NCI-H146 treated with DMSO at 0.1 percent for 48 hours (cell line): ENCODE results near the gene SNAI3.

ENCODE experiments used
- DNase-seq: peaks from one replicate; lab custom pipeline; 2025; ENCODE audit not compliant: unreplicated experiment; lab: John Stamatoyannopoulos, UW

The SNAI3 gene

DNA sequence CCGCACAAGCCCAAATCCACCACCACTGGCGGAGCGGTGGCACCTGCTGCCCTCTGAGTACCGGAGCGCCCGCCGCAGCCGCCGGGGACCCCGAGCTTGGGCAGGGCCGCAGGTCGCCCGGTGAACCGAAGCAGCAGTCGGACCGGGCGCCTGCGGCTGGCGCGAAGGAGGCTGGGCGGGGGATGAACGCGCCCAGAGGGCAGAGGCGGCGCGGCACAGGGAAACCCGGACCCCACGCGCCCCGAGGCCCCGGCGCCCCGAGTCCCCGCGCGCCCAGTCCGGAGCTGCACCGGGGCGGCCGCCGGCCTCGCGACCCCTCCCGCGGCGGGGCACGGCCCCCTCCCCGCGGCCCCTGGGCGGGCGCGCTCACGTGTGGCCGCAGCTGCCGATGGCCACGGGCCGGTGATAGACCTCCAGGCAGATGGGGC is 19.5 kb upstream of the SNAI3 start:
- no peak for DNase-seq

DNA sequence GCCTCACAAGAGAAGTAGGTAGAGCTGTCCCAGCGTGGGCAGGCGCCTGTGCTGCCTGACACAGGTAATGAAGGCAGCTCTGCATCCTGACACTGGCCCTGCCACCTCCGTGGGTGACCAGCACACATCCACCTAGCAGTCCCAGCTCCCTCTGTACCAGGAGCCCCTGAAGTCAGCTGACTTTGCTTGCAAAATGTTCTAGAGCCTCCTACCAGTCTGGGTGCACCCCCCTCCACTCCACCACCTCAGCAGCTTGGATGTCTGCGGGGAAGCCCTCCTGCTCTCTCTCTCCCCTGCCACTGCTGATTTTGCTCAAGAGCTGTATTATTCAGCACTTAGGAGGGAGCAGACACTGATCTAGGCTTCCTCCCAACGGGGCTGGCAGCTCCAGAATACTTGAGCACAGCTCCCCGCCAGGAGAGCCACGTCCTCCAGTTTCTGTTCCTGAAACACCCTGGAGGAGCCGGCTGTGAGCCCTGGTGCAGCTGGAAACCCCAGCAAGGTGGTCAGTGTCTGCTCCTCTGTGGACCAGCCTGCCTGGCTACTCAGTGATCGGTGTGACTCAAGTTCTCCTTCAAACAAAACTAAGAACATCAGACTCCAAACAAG is 18.9 kb upstream of the SNAI3 start:
- DNase-seq: no peak

DNA sequence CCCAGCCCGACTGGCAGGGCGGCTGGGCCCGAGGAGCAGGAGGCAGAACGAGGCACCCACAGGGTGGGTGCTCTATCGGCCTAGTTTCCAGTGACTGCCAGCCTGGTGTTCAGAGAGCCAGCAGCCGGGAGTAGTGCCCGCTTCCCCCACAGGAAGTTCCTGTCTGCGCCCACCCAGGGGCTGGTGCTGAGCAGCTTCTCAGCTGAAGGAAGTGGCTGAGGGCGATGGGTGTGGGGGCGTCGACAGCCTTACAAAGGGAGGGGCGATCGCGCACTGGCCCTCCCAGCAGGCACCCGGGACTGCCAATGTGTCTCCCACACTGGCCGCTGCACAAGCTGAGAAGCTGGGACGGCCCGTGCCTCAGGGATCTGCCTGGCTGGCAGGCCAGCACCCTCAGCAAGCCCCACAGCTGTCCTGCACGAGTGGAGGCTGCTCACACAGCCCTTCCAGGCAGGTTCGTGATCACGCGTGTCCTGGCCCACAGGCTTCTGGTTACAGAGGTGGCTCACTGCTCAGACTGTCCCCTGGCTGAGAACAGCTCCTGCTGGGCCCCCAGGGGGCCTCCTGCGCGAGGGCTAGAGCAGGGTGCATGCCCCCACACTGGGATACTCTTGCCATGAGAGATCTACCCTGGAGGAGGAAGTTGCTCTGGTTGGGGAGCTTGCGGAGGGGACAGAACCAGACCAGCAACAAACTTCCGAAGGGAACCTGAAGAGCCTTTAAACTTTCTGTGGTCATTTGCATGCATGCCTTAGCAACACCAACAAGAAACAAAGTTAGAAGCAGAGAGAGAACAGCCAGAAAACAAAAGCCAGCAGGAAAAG is 17.4 kb upstream of the SNAI3 start:
- DNase-seq: no peak

DNA sequence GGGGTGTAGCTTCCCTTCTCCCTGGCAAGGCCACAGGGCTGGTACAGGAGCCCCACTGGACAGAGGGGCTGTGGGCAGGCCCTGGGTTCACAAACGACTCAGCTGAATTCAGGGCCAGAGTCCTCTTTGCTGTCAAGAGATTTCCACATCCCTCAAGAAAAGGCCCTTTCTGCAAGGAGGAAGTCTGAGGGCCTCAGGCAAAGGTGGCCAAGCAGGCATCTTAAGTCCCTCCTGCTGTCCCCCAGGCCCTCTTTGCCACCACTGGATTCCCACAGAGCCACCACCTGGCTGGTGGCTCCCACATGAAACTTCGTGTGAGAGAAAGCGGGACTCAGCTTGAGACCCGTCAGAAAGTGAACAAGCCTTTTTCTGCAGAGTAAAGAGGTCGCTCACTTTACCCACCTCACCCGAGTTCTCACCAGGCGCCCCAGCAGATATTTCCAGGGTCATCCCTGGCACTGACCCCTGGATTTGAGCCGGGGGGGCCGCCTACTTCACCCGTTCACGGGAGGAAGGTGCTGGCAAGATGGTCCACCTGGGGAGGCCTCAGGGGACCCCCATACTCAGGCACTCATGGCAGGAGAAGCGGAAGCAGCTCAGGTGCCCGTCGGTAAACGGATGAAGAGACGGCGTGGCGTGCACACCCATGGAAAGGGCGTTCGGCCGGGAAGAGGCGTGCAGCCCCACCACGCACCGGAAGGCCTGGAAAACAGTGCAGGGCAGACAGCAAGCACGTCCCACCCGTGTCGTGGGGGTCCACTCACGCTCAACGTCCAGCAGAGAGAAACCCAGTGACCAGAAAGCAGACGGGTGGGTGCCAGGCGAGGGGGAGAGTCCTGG is 16.3 kb upstream of the SNAI3 start:
- DNase-seq: no peak

DNA sequence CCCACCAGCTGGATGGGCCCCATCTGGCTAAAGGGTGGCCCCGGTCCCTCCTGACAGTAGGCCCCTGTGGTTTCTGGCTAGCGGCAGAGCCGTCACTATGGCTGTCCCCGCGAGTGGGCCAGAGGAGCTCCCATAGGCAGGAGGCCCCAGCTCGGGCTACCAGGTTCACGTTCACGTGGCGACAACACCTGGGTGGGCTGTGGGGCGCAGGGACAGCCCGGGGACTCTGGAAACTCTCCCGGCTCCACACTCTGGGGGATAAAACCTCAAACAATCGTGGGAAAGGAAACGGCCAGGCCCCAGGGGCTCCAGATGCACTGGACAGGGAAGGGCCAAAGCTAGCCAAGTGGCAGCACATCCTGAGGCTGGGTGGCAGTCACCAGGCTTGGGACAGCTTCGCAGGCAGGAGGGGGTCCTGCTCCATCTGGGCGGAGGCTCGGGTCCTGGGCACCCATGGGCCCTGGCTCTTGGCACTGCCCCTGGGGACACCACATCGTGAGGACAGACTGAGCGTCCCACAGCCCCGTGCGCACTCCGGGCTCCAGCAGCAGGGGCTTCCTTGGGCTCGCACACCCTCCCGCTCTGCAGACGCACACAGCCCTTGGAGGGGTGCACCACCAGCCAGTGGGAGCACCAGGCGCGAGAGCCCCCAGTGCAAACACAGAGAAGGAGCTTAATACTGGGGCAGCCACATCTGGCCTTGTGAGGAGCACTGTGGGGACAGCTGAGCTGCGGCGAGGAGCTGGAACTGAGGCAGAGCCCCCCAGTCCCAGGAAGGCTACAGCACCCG is 15.5 kb upstream of the SNAI3 start:
- DNase-seq: no peak

DNA sequence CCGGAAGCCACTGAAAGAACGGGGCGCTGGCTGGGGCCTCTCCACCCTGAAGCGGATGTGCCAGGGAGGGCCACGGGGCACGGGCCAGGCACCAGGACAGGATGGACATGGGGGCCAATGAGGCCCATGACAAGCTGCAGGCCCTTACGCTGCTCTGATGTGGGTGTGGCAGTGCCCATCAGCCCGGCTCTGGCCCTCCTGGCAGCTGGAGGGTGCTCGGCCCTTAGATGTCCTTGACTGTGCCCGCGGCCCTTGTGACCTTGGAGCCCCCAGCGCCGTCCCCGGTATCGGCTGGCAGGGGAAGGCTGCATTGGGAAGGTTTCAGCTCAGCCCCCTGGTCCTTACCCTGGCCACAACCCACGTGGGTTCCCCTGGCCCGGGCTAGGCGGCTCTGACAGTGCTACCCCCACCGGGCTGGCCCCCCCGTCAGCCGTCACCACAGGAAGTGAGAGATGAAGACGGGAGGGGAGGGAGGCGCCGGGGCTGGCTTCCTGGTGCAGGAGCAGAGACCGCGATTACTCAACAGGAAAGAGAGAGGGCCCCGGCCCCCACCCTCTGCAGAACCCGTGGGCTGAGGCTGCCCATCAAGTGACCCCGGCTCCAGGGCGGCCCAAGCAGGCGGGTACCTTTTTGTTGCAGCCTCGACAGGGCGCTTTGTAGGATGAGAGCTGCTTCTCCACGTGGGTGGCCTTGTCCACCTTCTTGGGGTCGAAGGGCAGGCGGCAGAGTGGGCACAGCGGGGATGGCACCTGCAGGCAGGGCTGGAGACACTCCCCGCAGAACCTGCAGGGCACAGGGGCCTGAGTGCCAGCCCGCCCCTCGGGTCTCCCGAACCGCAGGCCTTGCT is 14.6 kb upstream of the SNAI3 start:
- DNase-seq: no peak

DNA sequence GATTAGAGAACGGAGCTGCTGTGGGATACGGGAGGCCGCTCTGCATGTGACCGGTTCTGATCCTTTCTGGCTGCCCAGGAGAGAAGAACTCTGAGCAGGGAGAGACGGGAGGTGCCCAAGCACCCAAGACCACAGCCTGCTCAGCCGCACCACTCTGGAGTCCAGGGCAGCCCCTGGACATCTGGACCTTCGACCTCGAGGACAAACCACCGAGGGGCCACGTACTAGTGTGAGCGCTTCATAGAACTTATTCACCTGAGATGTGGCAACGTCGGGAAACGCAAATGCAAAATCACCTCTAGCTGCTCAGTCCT is 14.0 kb upstream of the SNAI3 start:
- no peak for DNase-seq

DNA sequence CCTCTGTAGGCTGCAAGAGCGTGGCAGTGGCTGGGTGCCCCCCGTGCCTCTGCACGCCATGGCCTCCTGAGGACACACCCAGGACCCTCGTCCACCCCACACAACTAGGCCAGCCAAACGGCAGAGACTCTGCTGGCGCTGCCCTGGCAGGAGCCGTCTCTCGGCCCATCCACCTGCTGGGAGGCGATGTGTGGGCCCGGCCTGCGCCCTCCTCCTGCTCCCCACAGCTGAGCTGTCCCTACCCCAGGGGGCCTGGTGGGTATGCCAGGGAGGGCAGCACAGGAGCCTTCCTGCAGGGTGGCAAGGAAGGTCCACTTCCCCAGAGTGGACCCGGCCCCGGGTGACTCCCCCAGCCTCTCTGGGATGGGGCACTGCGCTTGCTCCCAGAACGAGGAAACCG is 12.9 kb upstream of the SNAI3 start:
- no peak for DNase-seq

DNA sequence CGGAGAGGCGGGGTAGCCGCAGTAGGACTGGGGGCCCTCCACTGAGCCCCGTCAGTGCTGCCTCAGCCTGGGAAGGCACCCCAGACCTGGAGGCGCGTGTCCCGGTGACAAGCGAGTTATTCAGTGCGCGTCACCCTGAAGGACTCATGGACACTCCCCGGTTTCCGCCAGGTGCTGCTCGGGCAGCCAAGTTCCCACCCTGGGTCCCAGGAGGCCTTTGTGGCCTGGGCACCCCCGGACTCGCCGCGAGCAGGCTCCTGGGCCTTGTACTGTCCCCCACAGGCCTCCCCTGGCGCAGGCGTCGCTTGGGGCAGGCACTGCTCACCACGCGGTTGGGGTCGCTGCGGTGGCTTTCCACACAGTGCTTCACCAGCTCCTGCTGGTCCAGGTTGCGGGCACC is 12.3 kb upstream of the SNAI3 start:
- no peak for DNase-seq

DNA sequence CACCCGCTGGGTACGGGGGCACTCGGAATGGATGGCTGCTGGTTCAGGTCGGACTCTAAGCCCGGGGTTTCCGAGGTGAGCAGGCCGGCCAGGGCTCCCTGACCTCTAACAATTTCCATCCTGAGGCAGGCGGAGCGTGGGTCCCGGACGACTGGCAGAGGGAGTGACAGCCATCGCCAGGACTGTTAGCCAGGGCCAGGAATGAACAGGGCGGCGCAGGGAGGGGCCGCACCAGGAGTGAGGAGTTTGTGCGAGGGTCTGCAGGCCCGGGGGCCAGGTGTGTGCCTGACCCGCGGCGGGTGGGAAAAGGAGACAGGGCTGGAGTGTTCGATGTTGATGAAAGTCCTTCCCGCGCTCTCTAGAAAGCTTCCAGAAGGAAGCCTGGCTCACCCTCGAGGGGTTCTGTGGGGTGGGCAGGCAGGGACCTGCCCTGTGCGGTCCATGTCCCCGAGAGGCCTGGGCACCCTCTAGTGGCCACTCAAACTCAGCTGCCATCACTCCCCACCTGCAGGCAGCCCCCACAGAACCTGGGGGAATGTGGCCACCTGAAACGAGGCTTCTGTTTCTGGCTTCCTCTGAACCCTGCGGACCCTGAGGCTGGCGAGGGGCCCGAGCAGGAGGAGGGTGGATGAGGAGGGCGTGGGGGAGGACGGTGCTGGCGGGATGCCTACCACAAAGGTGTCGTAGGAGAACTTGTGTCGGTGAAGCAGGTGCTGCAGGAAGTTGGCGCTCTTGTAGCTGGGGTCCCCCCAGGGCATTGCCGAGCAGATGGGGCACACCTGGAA is 11.7 kb upstream of the SNAI3 start:
- DNase-seq: no peak

DNA sequence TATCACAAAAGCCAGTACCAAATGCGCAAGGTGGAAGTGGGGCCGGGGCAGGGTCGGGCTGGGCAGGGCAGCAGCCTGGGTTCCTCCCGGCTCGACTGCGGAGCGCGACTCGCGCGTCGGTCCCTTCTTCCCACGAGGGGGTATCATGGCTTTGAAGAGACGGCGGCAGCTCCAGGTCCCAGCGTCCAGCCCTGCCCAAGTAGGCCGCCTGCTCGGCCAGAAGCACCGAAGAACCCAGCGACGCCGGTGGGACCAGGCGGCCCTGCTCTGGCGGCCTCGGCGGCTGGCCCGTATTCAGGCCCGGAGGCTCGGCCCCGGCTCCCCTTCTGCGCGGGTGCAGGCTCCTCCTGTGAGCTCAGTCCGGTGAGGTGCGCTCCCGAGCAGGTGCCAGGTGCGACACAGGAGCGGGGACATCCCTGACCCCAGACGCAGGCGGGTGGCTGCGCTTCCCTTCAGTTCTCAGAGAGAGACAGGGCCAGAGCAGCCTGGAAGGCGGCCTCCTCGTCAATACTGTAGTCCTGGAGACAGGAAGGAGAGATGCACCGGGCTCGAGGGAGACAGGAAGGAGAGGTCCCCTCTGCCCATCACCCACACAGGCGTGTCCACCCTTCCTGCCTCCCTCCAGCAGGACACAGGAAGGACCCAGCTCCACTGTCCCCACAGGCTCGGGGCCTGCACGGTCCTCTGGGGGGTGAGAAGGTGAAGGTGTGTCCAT is 11.0 kb upstream of the SNAI3 start:
- DNase-seq: no peak

DNA sequence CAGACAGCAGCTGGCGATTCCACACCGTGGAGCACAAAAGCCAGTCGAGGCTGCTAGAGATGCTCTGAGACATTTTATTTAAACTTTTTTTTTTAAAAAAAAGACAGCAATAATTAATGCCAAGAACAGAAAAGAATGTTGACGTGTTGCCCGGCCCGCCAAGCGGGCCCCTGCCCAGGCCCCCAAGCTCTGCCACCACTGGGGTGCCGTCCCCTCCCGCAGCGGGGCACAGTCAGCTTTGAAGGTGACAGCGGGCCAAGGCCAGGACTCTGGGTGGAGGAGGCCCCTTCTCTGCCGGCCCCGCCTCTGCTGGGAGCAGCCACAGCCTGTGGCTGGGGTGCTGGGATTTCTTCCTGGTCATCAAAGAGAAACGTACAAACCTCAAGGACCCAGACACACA is 10.1 kb upstream of the SNAI3 start:
- no peak for DNase-seq

DNA sequence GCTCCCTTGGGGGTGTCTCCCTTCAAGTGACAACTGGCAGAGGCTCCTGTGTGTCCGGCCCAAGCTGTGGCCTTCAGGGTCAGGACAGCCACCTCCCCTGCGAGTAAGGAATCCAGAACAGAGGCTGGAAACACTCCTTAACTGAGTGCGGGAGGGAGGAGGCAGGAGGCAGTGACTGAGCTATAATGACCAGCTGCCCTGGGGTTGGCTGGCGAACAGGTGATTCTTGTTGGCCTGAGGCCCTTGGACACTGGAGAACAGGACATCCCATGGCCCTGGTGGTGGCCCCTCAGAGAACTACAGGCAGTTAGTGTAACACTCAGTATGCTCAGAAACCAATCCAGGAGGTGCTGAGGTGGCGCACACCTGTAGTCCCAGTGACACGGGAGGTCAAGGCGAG is 9.4 kb upstream of the SNAI3 start:
- no peak for DNase-seq

DNA sequence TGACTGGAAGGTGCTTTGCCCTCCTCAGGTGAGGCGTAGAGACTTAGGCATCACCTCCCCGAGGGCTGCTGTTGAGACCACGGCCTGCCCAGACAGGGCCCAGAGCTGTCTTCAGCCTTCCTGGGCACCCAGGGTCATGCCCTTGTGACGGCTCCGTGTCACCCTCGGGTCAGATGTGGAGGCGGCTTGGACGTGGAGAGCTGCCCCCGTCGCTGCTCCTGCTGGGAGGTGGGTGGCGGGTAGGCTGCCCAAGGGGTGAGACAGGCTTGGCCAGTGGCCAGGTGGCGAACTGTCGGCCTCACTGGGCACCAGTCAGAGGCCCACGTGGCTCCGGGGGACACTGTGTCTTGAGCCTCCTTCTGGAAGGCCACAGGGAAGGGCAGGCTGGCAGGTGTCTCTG is 8.9 kb upstream of the SNAI3 start:
- DNase-seq: no peak

DNA sequence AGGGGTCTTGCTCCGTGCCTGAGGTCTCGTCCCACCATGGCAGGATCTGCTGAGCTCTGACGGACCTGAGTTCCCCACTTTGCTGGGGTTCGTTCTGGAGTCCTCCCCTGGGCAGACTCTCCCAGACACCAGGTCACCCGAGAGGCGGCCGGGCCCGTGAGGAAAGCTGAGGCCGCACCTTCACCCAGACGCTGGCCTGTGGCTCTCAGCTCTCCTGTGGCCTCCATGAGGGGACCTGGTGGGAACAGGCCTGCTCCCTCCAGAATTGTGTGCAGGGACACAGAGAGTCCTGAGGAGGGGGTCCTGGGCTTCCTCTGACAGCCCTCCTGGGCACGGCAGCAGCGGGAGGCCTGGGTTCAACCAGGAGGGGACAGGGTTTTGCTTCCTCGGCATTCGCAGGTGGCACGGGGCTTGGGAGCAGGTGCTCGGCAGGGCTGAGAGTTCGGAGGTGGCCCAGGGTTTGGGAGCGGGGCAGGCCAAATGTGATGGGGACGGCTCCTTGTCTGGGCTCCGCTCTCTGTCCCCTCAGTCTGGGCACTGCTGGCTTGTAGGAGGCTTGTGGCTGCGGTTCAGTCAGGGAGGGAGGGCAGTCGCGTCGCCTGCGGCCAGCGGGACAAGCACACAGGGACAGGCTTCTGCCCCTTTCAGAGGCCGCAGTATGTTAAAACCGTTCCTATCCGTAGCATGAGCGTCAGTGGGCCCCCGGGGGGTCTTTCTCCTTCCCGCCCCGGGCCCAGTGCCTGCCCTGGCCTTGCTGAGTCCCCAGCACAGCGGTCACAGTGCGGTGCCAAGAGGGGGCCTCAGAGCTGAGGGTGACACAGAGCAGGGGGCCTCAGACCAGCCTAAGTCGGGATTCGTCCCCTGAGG is 8.1 kb upstream of the SNAI3 start:
- DNase-seq: no peak

DNA sequence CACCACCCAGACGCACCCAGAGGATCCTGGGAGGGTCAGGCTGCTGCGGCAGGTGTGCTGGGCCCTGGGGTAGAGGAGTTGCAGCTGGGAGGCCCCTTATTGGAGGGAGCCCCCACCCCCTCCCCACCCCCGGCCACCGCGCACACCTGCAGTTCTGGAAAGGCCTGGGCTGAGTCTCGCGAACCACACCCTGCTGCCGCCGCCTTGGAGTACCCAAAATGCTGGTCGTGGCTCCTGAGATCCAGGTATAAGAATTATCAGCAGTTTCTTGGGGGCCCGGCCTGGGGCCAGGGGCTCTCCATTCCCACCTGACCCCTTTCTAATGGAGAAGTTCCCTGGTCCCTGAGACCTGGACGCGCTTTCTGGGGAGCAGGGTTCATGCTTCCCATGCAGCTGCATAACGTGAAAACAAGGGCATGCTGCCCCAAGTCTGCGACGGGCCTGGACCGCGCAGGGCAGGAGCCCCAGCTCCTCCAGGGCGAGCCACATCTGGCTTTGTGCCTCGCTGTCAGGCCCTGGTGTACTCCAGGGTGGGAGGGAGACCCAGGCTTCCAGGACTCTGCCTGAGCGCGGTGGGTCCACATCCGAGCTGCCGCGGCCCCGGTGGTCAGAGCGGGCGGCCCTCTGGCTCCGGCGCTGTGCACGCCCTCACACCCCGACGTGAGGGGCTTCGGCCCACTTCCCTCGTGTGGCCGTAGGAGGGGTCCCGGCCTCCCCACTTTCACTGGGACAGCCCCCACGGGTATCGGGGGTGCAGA is 7.3 kb upstream of the SNAI3 start:
- DNase-seq: no peak

DNA sequence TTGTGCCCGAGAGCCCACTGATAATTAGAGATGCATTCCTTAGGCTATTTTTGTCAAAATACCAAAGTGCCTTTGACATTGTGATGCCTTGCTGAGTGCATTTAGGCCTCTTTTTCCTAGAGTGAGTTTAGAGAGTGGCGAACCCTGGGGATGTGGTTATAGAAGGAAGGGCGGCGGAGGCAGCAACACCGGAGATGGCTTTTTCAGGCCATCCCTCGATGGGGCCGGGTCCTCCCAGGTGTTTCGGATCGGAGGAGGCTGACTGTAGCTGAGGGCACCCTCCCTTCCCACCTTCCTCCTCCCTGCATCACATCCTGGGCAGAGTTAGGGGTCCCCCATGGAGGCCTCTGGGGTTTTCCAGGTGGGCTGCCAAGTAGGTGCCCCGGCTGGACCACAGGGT is 6.6 kb upstream of the SNAI3 start:
- DNase-seq: no peak
